Activated CD8-positive, alpha-beta memory T cell treated with anti-CD3 and anti-CD28 coated beads for 48 hours (primary cell): ENCODE measurements around the gene KCNJ16.
A peak's percentile ranks its signal among the peaks of the same experiment; 100 is the strongest.

ENCODE experiments used
- DNase-seq, 3 experiments: peaks; one replicate each; pipeline ENCODE4 v3.0.0-alpha.2; 2020; ENCODE audit warnings: low read depth in 2 of 3, low spot score in 2 of 3

KCNJ16 gene

DNA sequence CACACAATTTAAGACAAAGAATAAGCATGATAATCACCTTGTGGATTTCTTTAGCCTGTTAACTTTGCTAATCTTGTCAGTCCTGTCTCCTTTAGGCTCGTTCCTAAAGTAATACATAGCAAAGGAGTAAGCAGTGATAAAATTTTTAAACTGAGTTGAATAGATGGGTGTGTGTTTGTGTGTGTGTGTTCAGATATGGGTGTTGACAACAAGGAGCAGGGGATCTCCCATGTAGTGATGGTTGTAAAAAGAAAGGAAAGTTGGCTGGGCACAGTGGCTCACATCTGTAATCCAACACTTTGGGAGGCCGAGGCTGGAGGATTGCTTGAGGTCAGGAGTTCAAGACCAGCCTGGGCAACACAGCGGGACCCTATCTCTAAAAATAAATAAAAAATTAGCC, 49.7 kb downstream of the KCNJ16 start:
- DNase-seq, result no peak

DNA sequence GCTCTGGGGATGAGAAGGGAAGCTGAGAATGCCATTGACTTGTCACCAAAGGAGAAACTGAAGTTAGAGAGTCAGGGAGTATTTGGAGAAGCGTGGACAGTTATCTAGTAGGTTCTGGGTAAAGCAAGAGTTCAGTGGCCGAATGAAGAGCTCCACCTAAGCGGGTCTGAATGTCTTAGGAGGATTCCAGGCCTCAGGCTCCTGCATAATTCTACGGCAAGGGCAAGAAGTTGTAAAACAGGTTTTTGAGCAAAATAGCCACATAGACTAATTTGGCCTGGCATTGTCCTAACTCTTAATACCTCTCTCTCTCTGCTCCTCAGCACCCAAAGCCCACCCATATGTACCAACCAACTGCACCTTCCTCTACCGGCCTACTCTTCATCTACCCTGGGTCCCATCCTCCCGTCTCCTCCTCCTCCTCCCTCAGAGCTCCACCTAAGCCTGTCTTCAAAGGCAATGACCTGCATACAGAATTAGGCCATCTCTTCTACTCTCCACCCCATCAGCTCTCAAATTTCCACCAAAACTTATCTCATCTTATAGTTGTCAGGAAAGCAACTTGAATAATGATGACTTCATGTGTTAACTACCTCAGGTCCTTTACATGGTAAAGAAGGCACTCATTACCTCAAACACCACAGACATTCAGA, 52.3 kb downstream of the KCNJ16 start:
- DNase-seq, result no peak

DNA sequence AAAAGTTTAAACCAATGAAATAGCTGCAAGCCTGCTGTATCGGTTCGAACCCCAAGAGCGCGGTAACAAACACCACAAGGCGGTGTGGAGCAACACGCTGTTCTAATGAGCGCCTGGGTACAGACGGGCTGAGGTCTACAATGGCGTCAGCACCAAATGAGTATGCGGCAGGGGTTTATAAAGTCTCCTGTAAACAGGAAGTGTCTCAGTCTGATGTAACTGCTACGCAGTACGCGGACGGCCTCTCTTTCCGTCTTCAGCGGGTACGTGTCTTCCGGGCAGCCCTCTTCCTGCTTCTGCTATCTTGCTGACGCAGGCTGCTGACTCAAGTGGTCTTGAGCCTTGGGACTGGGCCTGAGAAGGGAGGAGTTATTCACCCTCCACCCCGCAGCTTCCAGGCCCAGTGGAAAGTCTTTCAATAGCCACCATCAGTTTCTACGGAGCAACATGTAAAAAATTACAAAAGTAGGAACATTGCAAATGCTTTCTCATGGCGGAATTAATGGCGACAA, 53.8 kb downstream of the KCNJ16 start:
- no peak for DNase-seq

DNA sequence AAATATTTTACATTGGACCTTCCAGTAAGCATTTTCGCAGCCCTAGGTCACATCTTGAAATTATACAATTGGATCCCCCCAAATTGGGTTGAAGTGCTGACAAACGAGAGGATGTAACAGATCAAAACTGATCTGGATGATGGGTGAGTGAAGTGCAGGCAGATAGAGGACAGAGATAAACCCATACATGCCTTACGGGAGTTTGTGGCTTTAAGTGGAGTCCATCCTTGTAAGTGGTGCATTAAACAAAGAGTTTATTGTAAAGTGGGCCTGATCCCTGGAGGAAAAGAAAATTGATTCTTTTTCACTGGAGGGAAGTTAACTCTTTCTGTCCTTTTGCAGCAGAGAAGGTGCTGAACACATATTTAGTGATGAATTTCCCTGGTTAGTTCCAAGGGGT, 55.3 kb downstream of the KCNJ16 start:
- DNase-seq, result no peak

DNA sequence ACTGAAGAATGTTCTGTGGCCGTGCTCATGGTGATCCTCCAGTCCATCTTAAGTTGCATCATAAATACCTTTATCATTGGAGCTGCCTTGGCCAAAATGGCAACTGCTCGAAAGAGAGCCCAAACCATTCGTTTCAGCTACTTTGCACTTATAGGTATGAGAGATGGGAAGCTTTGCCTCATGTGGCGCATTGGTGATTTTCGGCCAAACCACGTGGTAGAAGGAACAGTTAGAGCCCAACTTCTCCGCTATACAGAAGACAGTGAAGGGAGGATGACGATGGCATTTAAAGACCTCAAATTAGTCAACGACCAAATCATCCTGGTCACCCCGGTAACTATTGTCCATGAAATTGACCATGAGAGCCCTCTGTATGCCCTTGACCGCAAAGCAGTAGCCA, 57.5 kb downstream of the KCNJ16 start:
- DNase-seq, result no peak

DNA sequence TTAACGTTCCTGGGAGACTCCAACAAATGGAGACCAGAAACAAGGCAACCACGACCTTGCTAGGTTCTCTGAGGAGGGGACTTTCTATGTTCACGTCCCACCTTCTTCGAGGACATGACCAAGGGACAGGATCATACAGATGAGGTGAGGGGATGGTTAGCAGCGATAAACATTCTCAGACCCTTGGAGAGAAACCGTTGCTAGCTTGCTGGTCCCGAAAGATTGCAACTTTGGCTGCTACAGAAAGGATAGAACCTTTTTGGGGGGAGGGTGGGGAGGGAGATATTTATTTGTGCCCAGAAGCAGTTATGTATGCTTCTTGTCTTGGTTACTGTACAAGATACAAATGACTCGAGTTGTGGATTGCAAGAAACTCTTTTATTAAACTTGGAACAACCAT, 59.0 kb downstream of the KCNJ16 start:
- no peak for DNase-seq

DNA sequence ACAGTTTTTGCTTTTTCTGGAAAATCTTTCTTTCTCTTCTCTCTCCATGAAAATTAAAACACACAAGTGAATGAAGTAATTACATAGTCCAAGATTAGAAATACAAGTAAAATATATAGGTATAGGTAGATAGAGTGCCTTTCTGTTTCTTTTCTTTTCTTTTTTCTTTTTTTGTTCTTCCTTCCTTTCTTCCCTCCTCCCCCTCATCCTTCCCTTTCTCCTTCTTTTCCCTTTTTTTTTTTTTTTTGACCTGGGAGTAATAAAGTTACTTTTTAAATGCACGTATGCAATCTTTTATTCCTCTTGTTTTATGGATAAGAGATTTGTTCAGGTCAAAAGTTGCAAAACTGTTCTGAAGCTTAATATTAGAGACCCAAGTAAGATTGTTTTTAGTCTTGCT, 59.8 kb downstream of the KCNJ16 start:
- no peak for DNase-seq

DNA sequence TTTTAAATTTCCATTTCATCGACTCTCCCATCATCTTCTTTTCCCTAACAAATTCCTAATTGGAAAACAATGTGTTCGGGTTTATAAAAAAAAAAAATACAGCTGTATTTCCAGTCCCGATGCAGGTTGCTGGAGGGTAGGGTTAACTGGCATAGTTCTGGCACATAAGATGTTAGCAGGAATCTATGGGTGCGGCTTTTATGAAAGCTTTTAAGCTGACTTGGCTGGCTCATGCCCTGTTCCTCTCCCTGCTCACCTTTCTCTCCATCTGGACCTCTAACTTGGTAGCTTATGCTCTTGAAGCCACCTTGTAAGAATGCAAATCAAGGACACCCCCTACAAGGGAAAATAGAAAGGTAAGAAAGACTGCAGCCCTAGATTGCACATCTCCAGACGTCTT, 61.1 kb downstream of the KCNJ16 start:
- no peak for DNase-seq

DNA sequence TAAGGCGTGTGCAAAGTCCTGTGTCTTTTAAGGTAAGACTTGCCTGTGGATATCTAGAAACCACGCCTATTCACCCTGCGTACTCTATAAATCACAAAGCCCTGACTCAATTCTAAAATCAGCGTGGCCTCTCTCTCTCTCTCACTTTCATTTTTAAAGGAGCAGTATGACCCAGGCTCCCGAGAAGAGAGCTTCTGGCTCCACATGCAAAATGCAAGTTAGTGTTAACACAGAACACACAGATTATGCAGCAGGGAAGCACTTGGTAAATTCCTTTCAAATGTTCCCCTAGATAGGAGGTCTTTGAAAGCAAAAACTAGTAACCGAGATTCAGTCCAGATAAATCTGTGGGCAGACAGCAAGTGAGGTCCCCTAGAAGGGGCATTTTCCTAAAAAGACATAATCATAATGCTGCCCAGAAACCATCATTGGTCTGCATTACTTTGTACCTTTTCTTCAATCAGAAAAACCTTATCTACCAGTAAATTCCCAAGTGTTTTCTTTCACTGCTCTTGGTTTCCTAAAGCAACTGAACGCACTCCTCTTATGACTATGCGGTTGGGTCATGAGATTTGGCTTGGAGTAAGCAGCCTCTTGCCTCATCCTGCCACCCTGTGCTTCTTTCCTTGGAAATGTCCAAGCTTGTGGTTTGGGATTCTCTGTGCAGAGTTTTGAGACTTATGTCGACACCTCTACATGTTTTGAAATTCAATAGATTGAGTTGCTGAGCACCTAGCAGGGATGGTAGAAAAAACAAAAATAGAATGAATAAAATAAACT, 62.6 kb downstream of the KCNJ16 start:
- peak in 1 of 3 experiments; percentile 2 for DNase-seq

DNA sequence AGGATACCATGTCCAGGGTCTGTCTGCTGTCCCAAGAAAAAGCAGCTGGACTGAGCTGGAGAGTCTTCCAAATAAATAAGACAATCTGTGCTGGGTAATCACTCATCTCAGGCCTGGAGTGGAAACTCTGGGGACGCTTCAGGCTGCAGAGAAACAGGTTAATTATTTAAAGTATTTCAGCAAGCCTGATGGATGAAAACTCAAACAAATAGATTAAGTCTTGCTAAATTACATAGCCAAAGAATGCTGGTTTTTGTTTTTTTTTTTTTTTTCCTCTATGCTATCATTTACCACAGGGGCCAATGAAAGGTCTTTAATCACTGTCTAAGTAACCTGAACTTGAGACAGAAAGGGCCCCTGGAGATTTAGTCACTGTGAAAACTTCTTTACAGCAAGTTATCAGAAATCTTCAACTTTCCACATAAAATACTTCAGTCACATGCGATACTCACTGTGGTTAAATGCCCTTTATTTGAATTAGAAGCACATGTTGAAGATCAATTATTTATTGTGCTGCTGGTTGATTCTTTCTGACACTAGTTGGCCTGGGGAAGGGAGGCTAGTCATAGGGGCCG, 63.4 kb downstream of the KCNJ16 start:
- DNase-seq, result no peak

DNA sequence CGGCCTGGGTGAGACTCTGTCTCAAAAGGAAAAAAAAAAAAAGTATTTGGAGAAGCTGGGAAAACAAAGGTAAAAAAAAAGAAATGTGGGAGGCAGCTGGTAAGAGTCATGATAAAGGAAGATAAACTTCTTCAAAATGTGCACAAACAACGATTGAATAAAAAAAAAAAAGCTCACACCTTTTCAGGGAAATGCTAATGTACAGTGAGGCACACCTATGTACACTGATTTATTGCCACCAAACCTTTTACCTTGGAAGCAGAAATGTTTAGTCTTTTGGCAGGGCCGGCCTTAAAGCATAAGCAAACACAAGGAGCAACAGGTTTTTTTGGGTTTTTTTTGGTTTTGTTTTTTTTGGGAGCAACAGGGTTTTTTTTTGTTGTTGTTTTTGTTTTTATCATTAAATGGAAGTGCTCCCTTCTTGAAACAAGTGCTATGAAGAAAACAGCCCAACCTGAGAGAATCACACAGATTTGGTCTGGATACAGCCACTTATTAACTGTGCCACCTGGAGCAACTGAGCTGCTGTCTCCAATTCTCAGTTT, 64.5 kb downstream of the KCNJ16 start:
- DNase-seq, result no peak

DNA sequence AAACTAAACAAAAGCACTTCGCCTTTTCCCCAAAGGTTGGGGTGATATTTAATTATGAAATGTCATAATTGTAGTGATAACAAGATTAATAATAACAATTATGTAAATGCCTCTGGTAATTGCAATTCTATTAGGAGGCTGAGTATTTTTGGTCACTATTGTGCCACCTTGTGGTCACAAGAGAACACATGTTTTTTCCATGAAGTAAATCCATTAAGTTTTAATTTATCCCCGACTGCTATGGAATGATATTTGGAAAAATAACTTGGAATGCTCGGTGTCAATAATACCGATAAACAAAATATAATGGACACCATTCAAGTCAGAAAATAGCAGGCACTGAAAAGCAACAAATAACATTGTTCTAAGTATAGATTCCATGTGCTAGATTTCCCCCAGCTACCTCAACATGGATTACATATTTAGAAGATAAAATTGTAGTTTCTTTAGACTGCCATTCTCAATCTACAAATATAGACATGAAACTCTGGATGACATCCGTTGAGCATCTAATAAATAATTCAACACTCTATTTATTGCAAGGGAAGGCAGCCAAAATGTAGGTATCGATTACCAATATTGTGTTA, 69.3 kb downstream of the KCNJ16 start:
- no peak for DNase-seq

DNA sequence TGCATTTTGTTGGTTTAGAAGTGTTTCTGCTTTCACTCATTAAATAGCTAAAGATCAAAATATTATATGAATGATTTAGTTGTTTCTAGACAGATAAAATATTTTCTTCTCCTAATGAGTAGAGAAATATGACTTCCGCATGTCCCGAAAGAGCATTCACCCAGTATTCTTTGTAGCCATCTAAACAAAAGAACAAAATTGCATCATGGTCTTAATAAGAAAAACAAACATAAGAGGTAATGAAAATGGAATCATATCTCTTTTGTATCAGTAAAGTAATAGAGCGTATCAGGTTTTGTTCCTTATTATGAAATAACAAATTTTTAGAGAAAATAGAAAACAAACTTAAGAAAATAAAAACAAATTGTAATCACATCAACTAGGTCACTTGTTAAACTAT, 78.2 kb downstream of the KCNJ16 start:
- DNase-seq, result no peak

DNA sequence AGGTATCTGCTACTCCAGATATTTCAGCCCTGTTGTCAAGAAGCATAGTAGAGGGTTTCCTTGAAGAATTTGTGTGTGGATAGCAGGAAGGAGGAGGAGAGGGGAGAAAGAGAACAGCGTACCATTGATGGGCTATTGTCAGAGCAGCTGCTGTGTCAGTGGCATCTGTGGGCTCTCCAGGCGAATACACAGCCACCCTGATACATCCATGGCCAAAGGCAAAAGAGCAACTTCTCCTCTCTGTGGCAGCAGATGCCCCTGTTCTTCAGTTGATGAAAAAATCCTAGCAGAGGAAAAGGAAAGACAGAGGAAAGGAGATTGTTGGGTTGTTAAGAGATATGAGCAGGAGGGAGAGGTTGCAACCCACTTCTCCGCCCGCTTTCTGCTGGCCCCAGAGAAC, 82.1 kb downstream of the KCNJ16 start:
- no peak for DNase-seq

DNA sequence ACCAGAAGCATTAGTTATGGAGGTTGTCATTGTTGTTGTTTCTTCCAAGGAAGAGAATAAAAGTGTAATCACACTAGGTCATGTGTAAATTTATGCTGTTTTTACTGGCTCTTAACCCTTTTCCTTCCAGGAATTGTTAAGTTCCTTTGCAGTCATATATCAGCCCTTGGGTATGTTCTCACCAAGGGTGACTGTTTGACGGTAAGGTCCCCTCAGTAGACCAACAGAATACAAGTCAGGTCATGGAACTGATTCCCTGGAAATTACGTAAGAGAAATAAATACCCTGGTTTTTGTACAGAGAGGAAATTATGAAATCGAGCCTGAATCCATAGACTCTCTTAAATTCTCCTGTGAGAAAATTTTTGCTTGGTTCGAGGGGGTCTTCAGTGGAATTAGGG, 83.2 kb downstream of the KCNJ16 start:
- no peak for DNase-seq

DNA sequence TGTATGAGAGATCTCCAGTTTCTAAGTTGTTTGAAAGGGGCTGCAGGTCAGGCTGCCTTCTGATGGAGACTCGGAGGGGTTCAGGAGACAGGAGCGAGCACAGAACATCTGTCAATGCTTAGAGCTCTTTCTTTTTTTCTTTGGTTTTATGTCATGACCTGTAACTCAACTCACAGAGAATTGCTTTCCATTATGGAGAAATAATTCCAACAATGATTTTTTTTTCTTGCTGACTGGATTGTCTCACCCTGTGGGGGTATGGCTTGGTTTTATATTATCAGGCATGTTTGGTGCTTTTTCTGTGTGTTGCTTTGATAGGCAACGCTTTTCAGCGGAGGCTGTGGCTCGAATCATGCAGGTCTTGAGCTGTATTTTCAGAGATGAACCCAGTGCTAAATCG, 83.6 kb downstream of the KCNJ16 start:
- DNase-seq, result no peak

DNA sequence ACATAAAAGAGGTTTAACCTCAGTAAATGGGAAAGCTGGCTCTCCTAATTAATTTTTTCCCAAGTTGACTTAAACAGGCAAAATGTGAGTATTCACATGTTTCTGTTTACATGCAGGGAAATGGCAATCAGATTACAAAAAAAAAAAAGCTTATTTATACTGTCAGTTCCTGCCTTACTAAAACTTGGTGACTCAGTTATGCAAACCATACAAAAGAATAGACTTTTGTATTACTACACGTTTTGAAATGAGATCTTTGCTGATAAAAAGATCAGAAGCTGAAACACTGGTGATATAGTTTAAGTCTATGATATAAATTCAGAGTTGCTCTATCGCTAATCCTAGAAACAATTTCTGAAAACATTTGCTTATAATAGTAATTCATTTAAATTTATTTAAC, 85.0 kb downstream of the KCNJ16 start:
- DNase-seq, result no peak

DNA sequence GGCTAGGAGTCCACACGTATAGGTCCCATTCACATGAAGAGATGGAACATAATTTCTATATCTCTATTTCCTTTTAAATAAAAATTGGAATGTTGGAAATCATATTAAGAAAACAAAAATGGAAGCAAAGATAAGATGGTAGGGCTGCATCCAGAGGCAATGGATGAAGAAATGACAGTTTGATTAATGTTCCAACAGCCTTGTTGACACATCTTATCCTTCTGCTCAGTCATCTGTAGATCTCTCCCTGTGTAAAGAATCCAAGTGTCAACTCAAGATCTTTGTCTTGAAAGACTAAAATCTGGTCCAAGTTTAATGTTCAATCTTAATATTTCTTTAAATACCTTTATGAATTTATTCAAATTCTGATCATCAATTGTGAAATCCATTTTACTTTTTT, 86.5 kb downstream of the KCNJ16 start:
- DNase-seq, result no peak

DNA sequence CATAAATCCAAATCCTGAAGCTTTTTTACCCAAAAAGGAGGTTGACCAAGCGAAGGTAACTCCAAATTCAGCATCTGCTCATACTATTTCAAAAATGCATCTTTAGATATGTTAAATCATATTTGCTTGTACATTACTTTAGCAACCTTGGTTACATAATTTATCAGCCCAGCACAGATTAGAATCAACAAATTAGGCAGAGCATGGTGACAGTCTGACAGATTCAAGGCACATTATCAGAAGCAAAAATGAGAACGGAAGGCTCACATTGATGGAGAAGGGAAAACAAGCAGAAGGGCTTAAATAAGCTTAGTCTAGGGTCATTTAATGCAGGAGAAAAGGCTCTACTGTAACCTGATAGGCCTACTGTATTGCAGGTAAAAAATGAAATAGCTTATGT, 90.4 kb downstream of the KCNJ16 start:
- DNase-seq, result no peak

DNA sequence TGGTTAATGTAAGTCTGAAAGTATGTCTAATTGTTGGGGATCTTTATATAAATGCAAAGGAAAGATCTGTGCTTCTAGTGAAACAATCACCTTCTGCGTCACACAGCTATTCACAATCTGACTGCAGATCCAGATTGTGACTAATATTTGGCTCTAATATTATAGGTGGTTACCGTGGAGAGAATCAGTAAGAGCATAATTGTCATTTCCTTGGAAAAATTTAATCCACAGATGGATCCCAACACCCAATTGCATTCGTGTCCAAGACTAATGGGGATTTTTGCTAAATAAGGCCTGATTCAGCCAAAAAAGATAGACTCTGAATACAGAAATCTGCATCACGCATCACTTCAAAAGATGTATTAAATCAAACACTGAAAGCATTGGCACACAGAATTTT, 91.6 kb downstream of the KCNJ16 start:
- DNase-seq, result no peak

DNA sequence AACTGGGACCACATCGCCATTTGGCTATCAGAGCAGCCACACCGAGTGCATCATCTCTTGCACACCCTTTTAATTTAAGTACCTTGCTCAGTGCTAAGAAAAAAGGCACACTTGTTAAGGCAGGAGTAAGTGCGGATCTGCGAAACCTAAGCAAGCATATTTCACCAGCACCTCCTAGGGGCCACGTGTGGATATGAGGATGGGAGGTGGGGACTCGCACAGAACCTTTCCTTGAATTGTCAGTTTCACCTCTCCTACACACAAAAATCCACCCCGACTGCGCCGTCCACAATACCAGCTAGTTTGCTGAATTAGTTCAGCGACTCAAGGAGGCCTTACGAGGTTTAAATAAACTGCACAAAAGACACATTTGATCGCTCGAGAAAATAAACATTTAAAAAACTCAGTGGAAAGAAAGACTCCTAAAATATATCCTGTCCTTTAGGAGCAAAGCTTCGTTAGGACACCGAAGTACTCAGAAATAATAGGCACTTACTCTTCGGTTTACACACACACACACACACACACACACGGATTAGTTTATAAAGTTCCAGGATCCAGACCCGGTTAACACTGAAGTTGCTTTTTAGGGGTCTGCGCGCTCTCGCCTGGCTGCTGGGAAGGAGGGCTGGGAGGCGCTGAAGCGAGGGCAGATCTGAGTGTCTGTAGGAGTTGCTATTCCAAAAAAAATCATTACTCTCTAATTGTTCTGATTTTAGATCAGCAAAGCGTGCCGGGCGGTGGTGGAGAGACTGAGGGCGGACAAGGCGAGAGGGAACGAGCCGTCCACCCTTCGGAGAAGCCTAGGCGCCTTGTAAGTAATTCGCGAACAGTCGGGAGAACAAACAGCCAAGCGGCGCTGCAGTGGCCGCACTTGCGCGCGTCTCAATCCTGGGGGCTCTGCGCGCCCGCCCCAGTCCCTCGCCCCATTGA, 93.3 kb downstream of the KCNJ16 start:
- DNase-seq, result peak in 1 of 3 experiments; percentile 1
